ENCODE measurements around the gene CLK1. TPM values are rescaled to one million over a fixed set of nuclear protein-coding genes. Genes with fewer than 3 reads are reported as not detected.

Gene CLK1
- total and polyA plus RNA-seq, 9 of the 15 experiments (the other 6 are each of a cell fraction or from before 2014, with no cell fraction given): 29.3 to 99.2 (median 47.0) TPM

DNA sequence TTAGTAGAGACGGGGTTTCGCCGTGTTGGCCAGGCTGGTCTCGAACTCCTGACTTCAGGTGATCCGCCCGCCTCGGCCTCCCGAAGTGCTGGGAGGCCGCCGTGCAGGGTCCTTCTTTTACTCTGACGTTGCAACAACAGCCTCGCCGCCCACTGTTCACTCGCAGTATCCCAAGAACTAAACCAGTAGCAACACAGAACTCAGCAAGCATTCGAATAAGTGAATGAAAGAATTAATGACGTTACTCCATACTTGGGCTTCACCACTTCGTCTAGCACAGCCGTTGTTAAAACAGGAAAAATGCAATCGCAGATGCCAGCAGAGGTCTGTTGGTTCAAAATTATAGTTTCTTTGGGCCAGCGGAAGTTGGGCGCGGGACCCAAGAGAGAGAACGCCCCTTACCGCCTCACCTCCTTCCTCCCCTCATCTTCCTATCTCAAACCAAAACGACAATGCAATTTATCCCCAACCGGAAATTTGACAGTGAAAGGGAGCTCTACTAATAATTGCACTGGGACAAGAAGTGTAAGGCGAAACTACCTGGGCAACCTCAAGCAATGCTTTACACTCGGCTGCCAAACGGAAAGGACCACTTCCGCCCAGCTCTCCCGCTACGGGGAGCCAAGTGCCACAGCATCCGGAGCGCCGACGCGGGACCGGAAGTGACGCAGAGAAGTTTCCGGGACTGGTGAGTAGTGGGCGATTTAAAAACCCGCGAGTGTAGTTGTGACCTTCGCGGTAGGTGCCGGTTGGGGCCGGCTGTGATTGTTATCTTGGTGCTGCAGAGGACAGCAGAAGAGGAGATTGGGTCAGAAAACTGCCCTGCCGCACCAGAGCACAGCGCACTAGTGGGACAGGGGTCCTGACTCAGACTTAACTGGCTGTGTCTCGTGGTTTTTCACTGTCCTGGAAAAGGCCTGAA lies 24.5 kb upstream of the CLK1 start, which contains the start of the genes NIF3L1 and PPIL3 (continued):
- TF ChIP-seq, protein P1, sequence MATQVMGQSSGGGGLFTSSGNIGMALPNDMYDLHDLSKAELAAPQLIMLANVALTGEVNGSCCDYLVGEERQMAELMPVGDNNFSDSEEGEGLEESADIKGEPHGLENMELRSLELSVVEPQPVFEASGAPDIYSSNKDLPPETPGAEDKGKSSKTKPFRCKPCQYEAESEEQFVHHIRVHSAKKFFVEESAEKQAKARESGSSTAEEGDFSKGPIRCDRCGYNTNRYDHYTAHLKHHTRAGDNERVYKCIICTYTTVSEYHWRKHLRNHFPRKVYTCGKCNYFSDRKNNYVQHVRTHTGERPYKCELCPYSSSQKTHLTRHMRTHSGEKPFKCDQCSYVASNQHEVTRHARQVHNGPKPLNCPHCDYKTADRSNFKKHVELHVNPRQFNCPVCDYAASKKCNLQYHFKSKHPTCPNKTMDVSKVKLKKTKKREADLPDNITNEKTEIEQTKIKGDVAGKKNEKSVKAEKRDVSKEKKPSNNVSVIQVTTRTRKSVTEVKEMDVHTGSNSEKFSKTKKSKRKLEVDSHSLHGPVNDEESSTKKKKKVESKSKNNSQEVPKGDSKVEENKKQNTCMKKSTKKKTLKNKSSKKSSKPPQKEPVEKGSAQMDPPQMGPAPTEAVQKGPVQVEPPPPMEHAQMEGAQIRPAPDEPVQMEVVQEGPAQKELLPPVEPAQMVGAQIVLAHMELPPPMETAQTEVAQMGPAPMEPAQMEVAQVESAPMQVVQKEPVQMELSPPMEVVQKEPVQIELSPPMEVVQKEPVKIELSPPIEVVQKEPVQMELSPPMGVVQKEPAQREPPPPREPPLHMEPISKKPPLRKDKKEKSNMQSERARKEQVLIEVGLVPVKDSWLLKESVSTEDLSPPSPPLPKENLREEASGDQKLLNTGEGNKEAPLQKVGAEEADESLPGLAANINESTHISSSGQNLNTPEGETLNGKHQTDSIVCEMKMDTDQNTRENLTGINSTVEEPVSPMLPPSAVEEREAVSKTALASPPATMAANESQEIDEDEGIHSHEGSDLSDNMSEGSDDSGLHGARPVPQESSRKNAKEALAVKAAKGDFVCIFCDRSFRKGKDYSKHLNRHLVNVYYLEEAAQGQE (IDR thresholded peaks at IDR 0.05; ENCODE audit: borderline replicate concordance): peak; percentile 99
- TF ChIP-seq, protein P1 (CRISPR knock-in tag; IDR thresholded peaks at IDR 0.05; ENCODE audit: low read depth): peak; percentile 87
- no peak for TF ChIP-seq USF2 (CRISPR knock-in tag; IDR thresholded peaks at IDR 0.05)
- TF ChIP-seq, protein P2, sequence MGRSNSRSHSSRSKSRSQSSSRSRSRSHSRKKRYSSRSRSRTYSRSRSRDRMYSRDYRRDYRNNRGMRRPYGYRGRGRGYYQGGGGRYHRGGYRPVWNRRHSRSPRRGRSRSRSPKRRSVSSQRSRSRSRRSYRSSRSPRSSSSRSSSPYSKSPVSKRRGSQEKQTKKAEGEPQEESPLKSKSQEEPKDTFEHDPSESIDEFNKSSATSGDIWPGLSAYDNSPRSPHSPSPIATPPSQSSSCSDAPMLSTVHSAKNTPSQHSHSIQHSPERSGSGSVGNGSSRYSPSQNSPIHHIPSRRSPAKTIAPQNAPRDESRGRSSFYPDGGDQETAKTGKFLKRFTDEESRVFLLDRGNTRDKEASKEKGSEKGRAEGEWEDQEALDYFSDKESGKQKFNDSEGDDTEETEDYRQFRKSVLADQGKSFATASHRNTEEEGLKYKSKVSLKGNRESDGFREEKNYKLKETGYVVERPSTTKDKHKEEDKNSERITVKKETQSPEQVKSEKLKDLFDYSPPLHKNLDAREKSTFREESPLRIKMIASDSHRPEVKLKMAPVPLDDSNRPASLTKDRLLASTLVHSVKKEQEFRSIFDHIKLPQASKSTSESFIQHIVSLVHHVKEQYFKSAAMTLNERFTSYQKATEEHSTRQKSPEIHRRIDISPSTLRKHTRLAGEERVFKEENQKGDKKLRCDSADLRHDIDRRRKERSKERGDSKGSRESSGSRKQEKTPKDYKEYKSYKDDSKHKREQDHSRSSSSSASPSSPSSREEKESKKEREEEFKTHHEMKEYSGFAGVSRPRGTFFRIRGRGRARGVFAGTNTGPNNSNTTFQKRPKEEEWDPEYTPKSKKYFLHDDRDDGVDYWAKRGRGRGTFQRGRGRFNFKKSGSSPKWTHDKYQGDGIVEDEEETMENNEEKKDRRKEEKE (IDR thresholded peaks at IDR 0.05; ENCODE audit: borderline replicate concordance in 1 of 2, control insufficient read depth in 1 of 2, low read depth in 2 of 2, low read length in 1 of 2): peak in 1 of 2 experiments; percentile 85; a peak in 2 of 4 replicates
- TF ChIP-seq ZNF146 (CRISPR knock-in tag; IDR thresholded peaks at IDR 0.05; ENCODE audit: unreplicated experiment): no peak
- peak; percentile 68; the same call in 1 of the 2 replicates for TF ChIP-seq ZZZ3 (IDR thresholded peaks at IDR 0.05)
- TF ChIP-seq HCFC1 (IDR thresholded peaks at IDR 0.05; ENCODE audit: low read depth, low read length): peak; percentile 82
- no peak for TF ChIP-seq HEY1 (CRISPR knock-in tag; IDR thresholded peaks at IDR 0.05; ENCODE audit: borderline replicate concordance)
- 0 out of 2 replicates have a peak, but pooled peaks have one; percentile 3 for TF ChIP-seq TAL1 (IDR thresholded peaks at IDR 0.05)
- TF ChIP-seq ZNF174 (CRISPR knock-in tag; IDR thresholded peaks at IDR 0.05): no peak
- TF ChIP-seq MEF2A (IDR thresholded peaks at IDR 0.05; ENCODE audit: control insufficient read depth, low read depth, low read length): no peak
- TF ChIP-seq NFE2 (IDR thresholded peaks at IDR 0.05; ENCODE audit: low read depth): no peak
- TF ChIP-seq NFIC (IDR thresholded peaks at IDR 0.05): peak; percentile 27; the same call in 1 of the 2 replicates

Measured in K562 (cell line).